Breast epithelium (tissue), 3 donors: Measurements from ENCODE around the gene SDCBP2.

Experiments
- POLR2A ChIP-seq: fragments of 450-650 bp; IDR thresholded peaks from one replicate; pipeline ENCODE4 v1.6.1; 2016; ENCODE audit warnings: antibody characterized with exemption, mild to moderate bottlenecking, moderate library complexity
- POLR2AphosphoS5 ChIP-seq, 3 donors: sonication (generic); formaldehyde crosslinking; IDR thresholded peaks; one replicate each; pipeline ENCODE4 v1.6.1; 2017; ENCODE audit warnings: antibody characterized with exemption in 3 of 3
- TF ChIP-seq, protein P1 (sequence below), 3 donors: fragments of 450-650 bp; IDR thresholded peaks; one replicate each; pipeline ENCODE4 v1.5.1; 2016 to 2017; ENCODE audit warnings: antibody characterized with exemption in 3 of 3, mild to moderate bottlenecking in 3 of 3, moderate library complexity in 3 of 3

DNA sequence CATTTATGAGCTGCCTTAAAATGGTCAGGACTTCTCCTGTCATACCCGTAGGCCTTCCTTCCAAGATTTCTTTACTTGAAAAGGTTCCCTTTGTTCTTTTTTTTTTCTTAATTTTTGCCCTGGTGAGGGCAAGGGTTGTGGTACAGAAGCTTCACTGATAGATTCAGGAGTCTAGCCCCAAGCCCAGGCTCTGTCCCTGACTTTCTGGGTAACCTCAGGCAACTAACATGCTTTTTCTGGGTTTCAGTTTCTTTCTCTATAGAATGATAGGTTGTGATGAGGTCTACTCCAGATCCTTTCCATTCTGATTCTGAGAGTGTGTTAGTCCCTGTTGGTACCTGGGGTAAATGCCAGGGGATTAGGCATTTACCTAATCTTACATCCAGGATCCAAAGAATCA, 41.6 kb downstream of the SDCBP2 start:
- no peak for TF ChIP-seq POLR2A
- TF ChIP-seq, protein P1, sequence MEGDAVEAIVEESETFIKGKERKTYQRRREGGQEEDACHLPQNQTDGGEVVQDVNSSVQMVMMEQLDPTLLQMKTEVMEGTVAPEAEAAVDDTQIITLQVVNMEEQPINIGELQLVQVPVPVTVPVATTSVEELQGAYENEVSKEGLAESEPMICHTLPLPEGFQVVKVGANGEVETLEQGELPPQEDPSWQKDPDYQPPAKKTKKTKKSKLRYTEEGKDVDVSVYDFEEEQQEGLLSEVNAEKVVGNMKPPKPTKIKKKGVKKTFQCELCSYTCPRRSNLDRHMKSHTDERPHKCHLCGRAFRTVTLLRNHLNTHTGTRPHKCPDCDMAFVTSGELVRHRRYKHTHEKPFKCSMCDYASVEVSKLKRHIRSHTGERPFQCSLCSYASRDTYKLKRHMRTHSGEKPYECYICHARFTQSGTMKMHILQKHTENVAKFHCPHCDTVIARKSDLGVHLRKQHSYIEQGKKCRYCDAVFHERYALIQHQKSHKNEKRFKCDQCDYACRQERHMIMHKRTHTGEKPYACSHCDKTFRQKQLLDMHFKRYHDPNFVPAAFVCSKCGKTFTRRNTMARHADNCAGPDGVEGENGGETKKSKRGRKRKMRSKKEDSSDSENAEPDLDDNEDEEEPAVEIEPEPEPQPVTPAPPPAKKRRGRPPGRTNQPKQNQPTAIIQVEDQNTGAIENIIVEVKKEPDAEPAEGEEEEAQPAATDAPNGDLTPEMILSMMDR (IDR thresholded peaks at IDR 0.05): no peak
- no peak for TF ChIP-seq POLR2AphosphoS5 (IDR thresholded peaks at IDR 0.05)
